CD4-positive, alpha-beta T cell treated with Interleukin-6 at 100 ng/mL for 8 hours (primary cell): ENCODE data around the gene INSYN2A.

Experiments used
- DNase-seq: peaks from one replicate; pipeline ENCODE4 v3.0.0-alpha.2; 2020; ENCODE audit warnings: mixed read lengths, low spot score

INSYN2A gene

DNA sequence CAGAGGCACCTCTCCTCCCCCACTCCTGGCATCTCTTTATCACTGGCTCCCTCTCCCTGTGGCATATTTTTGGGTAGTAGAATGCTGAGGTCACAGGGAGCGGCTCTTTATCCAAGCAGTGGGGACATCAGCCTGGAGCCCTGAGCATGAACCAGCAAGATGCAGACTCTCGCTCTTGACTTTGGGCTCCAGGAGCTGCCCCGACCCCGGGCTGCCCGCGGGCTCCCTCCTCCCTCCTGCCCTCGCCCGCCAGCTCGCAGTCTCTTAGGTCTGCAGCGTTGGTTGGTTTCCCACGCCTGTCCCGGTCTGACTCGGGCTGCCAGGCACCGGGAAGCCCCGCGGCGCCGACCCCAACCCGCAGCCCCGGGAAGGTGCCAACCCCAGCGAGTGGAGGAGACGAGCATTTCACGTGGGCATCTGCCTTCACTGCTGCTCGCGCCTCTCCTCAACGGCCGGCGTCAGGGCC lies 1.3 kb downstream of the INSYN2A start:
- DNase-seq, result no peak

GRCh38 chr10:127194599-127194998 lies 1.8 kb downstream of the INSYN2A start:
- DNase-seq, result no peak

DNA sequence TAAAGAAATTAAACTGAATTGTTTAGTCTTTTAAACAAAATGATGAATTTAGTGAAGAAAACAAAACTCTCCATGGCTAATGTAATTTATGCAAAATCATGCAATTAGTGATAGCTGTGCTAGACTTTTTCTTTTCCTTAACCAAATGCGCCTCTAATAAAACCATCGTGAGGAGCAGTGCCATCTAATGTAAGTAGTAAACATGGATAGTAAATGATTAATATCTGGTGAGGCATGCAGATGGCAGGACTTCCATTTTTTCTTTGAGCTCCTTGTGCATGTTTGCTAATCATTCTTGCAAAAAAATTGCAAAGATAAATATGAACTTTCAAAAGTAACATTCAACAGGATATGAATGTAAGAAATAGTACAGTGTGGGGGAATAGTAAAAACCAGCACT lies 2.3 kb downstream of the INSYN2A start:
- DNase-seq, result no peak

- no peak for DNase-seq
Observed at GRCh38 chr10:127193125-127193524, 3.3 kb downstream of the INSYN2A start.

GRCh38 chr10:127190427-127190826 lies 6.0 kb downstream of the INSYN2A start:
- DNase-seq, result no peak

DNA sequence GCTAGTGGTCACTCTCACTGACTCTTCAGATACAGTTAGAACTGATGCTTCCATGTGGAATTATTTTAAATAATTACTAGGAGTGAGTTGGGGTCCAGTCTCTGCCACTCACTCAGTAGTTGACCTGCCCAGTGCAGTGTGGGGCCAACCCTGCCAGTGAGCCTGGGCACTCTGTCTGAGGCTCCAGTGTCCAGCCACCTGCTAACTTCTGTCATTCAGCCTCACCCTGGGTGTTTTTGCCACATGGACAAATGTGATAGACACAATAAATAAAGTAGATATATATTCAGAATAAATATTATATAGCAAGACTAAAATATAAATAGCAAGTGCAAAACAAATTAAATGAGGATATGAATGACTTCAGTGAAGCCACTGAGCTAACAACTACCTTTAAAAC lies 7.2 kb downstream of the INSYN2A start:
- no peak for DNase-seq

DNA sequence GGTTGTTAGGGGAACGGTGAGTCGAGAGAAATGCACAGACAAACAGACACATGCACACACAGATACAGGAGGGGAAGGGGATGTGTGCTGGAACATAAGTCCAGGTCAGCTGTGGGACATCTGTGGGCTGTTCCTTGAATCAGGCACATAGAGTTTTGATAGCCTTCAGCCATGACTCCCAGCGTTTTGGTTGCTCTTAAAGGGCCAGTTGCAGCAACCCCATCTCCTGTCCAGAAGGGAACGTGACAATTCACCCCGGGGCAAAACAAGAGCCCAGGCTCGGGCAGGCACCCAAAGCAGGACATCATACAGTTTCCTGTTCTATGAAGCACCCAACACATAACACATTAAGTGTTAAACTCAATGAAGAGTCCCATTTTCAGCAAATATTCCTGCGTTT lies 9.6 kb downstream of the INSYN2A start:
- DNase-seq, result no peak

DNA sequence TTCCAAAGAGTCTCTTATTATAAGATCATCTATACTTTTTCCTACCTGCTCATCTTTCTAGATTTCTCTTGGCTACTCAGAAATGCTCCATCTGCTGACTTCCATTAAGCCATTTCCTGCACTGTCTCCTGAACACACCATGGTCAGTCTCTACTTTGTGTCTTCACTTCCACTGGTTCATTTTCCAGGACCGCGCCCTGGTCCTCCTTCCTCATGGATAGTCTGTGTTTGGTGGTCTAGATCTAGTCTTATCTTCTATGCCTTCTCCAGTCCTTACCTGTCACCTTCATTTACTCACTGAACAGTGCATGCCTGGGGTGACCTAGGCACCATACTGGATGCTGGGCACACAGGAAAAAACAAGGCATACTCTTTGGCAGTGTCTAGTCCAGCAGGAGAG lies 11.8 kb downstream of the INSYN2A start:
- no peak for DNase-seq

DNA sequence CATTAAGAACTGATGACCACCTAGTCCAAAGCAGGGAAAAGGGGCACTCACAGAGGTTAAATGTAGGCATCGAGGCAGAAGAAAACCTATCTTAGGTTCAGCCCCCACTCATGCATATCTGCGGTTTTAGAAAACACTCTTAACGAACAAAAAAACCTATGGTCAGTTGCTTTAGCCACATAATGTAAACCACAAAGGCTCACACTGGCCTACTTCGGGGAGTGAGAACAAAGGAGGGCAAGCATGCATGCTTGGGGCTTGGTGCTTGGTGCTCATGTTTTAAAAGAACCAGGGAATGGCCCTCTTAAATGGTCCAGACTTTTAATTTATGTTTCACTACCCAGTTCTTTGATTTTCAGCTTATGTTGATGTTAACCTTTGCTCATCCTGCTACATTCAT lies 14.2 kb downstream of the INSYN2A start:
- no peak for DNase-seq

- DNase-seq, result no peak
Observed at GRCh38 chr10:127179612-127180250, 16.7 kb downstream of the INSYN2A start.

GRCh38 chr10:127176649-127177048 lies 19.7 kb downstream of the INSYN2A start:
- no peak for DNase-seq

DNA sequence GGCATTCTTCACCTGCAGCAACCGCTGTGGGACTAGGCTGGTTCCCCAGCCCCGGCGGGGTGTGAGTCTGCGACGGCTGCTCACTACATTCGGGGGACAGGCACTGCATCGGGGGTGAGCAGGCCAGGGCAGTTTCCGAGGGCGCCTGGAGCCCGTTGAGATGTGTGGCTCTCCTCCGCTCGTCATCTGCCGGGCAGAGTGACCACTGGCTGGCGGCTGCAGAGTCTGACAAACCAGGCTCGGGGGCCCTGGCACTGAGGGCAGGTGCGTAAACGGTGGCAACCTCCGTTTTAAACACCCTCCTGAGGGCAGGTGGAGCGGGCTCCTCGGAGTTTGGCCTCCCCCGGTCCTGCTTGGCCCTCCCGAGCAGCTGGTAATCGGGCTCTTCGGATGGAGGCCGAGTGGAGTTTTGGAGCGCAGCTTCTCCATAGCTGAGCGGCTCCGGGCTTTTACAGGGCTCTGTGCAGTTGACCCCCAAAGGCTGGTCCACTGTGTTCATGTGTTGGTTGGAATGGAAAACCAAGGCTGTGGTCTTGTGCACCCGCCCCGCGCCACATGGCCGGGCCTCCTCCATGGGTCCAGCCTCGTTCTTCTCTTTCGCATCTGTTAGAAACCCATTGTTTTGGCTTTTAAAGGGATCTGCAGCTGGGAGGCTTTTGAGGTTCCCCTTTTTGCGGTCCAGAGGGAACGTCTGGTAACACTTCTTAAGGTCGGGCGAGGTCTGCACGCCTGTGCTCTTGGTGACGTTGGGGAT lies 20.9 kb downstream of the INSYN2A start:
- DNase-seq, result no peak

DNA sequence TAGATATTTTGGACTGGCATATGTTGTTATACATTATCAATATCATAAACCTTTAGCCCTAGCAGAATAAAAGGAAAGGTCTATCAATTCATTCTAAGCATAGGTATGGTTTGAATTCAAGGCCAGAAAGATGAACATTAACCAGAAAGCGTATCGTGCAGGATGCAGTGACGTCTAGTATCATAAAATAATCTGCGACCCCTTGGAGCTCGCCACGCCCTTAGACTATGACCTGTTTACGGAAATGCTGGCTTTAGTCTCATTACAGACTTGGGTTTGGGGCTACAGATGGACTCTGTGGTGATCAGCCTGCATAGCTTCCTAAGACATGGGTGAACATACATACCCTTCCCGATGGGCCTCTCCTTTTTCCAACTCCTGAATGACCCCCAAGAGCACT lies 21.5 kb downstream of the INSYN2A start:
- DNase-seq, result no peak

GRCh38 chr10:127168261-127168660 lies 28.1 kb downstream of the INSYN2A start:
- no peak for DNase-seq

- no peak for DNase-seq
Observed at GRCh38 chr10:127162841-127163240, 33.5 kb downstream of the INSYN2A start.

DNA sequence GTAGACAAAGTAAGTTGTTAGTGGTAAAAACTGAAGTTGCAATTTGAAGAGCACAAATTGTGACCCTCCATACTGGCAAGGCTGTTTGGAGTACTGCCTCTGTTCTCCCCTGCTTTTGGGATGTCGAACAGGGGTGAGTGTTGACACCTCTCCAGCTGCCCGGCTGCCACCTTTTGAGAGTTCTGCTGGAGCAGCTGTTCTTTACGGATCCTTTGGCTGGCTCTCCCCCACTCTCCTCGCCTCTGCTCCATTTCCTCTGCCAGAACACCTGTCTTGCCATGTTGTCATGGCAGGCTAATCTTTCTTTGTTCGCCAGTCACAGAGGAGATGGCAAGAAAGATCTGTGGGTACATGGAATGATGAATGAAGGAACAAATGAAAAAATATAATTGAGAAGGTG lies 34.9 kb downstream of the INSYN2A start:
- DNase-seq, result no peak

DNA sequence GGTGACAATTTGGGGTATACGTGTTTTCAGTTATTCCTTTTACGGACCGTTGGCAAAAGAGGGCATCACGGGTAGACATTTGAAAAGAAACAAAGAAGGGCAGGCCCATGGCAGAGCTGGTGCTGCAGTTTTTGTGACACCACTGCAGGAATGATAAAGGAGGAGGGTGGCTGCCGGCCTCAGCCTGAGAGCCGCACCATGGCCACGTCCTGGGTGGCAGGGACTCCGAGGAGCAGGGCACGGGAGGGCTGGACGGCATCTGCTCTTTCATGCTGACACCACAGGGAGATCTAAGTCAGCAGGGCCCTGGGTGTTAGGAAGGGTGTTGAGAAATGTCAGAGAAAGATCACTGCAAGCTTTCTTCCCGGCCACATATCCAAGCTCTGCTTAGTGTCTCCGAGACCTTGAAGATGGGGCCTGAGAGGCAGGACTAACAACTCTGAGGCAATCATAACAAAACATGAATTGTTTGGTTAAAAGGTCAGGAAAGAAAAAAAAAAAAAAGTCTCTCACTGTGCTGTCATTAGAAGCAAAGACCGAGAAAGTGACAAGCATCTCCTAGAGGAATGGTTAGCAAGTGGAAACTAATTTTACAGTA lies 36.6 kb downstream of the INSYN2A start:
- DNase-seq, result no peak

GRCh38 chr10:127158662-127159061 lies 37.7 kb downstream of the INSYN2A start:
- no peak for DNase-seq

GRCh38 chr10:127157506-127158200 lies 38.7 kb downstream of the INSYN2A start:
- DNase-seq, result no peak

DNA sequence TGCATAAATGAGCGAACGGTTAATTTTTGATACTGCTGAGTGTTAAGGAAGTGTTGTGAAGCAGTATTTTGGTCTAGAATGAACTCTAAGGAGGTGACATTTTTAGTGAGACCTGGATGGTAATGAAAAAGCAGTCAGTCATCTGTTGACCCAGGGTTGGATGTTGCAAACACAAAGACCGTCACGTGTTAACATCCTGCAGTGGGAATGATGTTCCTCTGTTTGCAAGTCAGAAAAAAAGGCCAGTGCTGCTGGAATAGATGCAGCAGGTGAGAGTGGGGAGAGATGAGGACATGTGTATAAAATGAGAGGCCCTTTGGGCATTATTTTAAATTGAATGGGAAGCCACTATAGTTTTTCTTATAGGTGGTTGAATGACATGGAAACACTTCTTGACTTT lies 39.3 kb downstream of the INSYN2A start:
- DNase-seq, result no peak

DNA sequence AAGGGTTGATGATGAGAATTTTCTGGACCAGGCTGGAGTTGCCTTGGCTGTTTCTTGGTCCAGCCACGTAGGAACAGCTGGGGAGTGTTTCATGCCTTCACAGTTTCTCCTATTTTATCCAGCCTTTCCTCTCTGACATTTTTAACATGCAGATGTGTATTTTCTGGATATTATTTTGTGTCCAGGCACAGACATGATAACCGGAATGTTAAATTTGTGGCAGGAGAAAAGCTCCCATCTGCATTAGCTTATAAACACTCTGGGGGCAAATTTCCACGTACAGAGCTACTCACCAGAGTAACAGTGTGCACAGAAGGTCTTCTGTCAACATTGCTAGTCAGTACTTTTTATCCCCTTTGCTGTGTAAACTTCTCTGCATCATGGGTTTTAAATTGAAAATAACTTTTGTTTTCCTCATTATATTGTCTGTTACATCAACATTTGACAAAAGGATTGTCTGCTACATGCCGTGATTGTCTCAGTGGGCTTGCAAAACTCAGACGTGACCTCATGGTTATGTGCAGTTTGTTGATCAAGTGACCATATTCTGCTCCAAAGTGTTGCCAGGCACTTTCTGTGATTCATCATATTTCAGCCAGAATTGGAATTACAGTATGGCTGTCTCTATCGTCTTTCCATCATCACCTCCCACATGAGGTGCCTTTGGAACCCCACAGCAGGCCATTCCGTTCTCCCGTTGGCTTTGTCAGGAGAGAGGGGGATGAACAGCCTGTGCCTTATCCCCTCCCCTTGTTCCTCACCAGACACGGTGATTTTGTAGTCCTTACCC lies 41.4 kb downstream of the INSYN2A start:
- no peak for DNase-seq

DNA sequence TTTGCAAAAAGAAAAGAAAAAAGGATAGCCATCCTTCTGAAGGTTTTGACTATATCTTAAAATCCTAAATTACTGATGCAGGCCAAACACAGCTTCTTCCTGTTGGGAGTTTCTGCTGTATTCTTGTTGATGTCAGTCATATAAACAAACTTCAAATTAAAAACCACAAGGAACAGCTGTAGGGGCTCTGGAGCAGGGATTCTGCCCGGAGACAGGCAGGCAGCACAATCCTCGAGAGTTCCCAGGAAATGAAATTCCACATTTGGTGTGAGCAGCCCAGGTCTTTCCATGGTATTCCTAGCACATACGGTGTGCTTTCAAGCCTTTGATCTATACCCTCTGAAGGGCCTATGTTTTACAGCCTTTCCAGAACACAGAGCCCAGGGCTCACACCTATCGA lies 43.2 kb downstream of the INSYN2A start:
- no peak for DNase-seq
